Measurements from ENCODE around the gene HDDC2.

HDDC2 gene

GRCh38 chr6:125228981-125229479, 72.7 kb downstream of the HDDC2 start:
- Histone ChIP-seq H3K27me3 (ENCODE audit: insufficient read depth, poor library complexity, severe bottlenecking) (no peaks in the 10 kb centered on the region), H3K27ac (replicated peaks) (no peak overlapping the region), H3K4me3 (replicated peaks; ENCODE audit: insufficient read depth, low read length) (no peak overlapping the region)
- no peak for DNase-seq (ENCODE audit: low read depth in 1 of 2, low spot score in 1 of 2)
- TF ChIP-seq SPI1 (IDR thresholded peaks at IDR 0.05; ENCODE audit: borderline replicate concordance, low read depth): no peak

- H3K27ac ChIP-seq (replicated peaks): no peak overlapping the region
- H3K4me3 ChIP-seq (replicated peaks; ENCODE audit: insufficient read depth, low read length): no peak overlapping the region
Measured at GRCh38 chr6:125227244-125227643, 74.5 kb downstream of the HDDC2 start.

More at GRCh38 chr6:125227244-125227643, 74.5 kb downstream of the HDDC2 start:
- DNase-seq (ENCODE audit: low read depth in 1 of 2, low spot score in 1 of 2): no peak
- TF ChIP-seq SPI1 (IDR thresholded peaks at IDR 0.05; ENCODE audit: borderline replicate concordance, low read depth): no peak
- TF ChIP-seq, protein P1, sequence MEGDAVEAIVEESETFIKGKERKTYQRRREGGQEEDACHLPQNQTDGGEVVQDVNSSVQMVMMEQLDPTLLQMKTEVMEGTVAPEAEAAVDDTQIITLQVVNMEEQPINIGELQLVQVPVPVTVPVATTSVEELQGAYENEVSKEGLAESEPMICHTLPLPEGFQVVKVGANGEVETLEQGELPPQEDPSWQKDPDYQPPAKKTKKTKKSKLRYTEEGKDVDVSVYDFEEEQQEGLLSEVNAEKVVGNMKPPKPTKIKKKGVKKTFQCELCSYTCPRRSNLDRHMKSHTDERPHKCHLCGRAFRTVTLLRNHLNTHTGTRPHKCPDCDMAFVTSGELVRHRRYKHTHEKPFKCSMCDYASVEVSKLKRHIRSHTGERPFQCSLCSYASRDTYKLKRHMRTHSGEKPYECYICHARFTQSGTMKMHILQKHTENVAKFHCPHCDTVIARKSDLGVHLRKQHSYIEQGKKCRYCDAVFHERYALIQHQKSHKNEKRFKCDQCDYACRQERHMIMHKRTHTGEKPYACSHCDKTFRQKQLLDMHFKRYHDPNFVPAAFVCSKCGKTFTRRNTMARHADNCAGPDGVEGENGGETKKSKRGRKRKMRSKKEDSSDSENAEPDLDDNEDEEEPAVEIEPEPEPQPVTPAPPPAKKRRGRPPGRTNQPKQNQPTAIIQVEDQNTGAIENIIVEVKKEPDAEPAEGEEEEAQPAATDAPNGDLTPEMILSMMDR (IDR thresholded peaks at IDR 0.05; ENCODE audit: insufficient read depth, low read length): no peak
- TF ChIP-seq POLR2AphosphoS5 (IDR thresholded peaks at IDR 0.05; ENCODE audit: low read depth): no peak
- no peak for TF ChIP-seq GABPA (IDR thresholded peaks at IDR 0.05; ENCODE audit: low read depth)
- TF ChIP-seq, protein P2, sequence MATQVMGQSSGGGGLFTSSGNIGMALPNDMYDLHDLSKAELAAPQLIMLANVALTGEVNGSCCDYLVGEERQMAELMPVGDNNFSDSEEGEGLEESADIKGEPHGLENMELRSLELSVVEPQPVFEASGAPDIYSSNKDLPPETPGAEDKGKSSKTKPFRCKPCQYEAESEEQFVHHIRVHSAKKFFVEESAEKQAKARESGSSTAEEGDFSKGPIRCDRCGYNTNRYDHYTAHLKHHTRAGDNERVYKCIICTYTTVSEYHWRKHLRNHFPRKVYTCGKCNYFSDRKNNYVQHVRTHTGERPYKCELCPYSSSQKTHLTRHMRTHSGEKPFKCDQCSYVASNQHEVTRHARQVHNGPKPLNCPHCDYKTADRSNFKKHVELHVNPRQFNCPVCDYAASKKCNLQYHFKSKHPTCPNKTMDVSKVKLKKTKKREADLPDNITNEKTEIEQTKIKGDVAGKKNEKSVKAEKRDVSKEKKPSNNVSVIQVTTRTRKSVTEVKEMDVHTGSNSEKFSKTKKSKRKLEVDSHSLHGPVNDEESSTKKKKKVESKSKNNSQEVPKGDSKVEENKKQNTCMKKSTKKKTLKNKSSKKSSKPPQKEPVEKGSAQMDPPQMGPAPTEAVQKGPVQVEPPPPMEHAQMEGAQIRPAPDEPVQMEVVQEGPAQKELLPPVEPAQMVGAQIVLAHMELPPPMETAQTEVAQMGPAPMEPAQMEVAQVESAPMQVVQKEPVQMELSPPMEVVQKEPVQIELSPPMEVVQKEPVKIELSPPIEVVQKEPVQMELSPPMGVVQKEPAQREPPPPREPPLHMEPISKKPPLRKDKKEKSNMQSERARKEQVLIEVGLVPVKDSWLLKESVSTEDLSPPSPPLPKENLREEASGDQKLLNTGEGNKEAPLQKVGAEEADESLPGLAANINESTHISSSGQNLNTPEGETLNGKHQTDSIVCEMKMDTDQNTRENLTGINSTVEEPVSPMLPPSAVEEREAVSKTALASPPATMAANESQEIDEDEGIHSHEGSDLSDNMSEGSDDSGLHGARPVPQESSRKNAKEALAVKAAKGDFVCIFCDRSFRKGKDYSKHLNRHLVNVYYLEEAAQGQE (IDR thresholded peaks at IDR 0.05; ENCODE audit: insufficient replicate concordance, low read depth): no peak
- H3K27me3 ChIP-seq (ENCODE audit: insufficient read depth, poor library complexity, severe bottlenecking): no peaks in the 10 kb centered on the region
